Endodermal cell (in vitro differentiated cells): ENCODE results near the gene TUBB. TPM values are rescaled to one million over a fixed set of nuclear protein-coding genes. Genes with fewer than 3 reads are reported as not detected.
"Not testable (repeated sequence)": the region's sequence is repeated elsewhere in the genome, so short reads cannot be mapped to it uniquely, and the experiment has no call there.

ENCODE experiments used
- DNase-seq: peaks from one replicate; pipeline ENCODE4 v3.0.0-alpha.2; 2017
- H3K27ac ChIP-seq: 2 replicates; pipeline ENCODE4 v1.5.1; 2013; ENCODE audit warnings: mild to moderate bottlenecking, low read depth, low read length, moderate library complexity
- H3K27me3 ChIP-seq: 2 replicates; pipeline ENCODE4 v1.6.1; 2013; ENCODE audit warnings: mild to moderate bottlenecking, low read length, moderate library complexity; ENCODE audit not compliant: insufficient read depth, control insufficient read depth, poor library complexity, severe bottlenecking
- H3K36me3 ChIP-seq: 2 replicates; pipeline ENCODE4 v1.7.0; 2013; ENCODE audit warnings: mild to moderate bottlenecking, low read length, moderate library complexity; ENCODE audit not compliant: control insufficient read depth, insufficient read depth
- H3K4me1 ChIP-seq: one replicate; pipeline ENCODE4 v1.7.0; 2013; ENCODE audit warnings: low read length; ENCODE audit not compliant: control insufficient read depth, insufficient read depth
- H3K4me3 ChIP-seq: 2 replicates; pipeline ENCODE4 v1.5.1; 2013; ENCODE audit warnings: mild to moderate bottlenecking, low read length, moderate library complexity
- H3K9ac ChIP-seq: 2 replicates; pipeline ENCODE4 v1.6.1; 2013; ENCODE audit warnings: mild to moderate bottlenecking, low read length, moderate library complexity; ENCODE audit not compliant: poor library complexity, severe bottlenecking; ENCODE audit errors: extremely low read depth
- H3K9me3 ChIP-seq: 2 replicates; pipeline ENCODE4 v1.6.1; 2013; ENCODE audit warnings: mild to moderate bottlenecking, low read length, moderate library complexity; ENCODE audit not compliant: control insufficient read depth
- H3K27ac Mint-ChIP-seq: 2 replicates; pipeline ENCODE4 v1.8.0; 2020; ENCODE audit warnings: mixed read lengths
- H3K27me3 Mint-ChIP-seq: 2 replicates; pipeline ENCODE4 v1.8.0; 2021; ENCODE audit warnings: mild to moderate bottlenecking, mixed read lengths; ENCODE audit not compliant: insufficient read depth
- H3K36me3 Mint-ChIP-seq: 2 replicates; pipeline ENCODE4 v1.8.0; 2020; ENCODE audit warnings: low read depth, mixed read lengths
- H3K4me1 Mint-ChIP-seq: 2 replicates; pipeline ENCODE4 v1.8.0; 2020; ENCODE audit warnings: mixed read lengths
- H3K4me3 Mint-ChIP-seq: 2 replicates; pipeline ENCODE4 v1.8.0; 2020; ENCODE audit warnings: mild to moderate bottlenecking, moderate library complexity, mixed read lengths
- H3K9me3 Mint-ChIP-seq: 2 replicates; pipeline ENCODE4 v1.8.0; 2020; ENCODE audit warnings: mild to moderate bottlenecking, mixed read lengths
- CTCF ChIP-seq: fragments of 200-600 bp; sonication (generic); conservative IDR thresholded peaks from 2 replicates; pipeline ENCODE4 v1.5.0; 2021; ENCODE audit warnings: antibody characterized with exemption, mild to moderate bottlenecking
- WGBS, 2 experiments: methylation state at CpG; one replicate each; pipeline versions ENCODE4 v1.1.5 to v1.1.7; 2013; ENCODE audit warnings: missing lambda C conversion rate in 2 of 2, mixed read lengths in 1 of 2; ENCODE audit not compliant: insufficient coverage in 1 of 2, insufficient read length in 1 of 2; 5-methylcytosine and 5-hydroxymethylcytosine counted together
- total RNA-seq, 2 donors: library from RNA; stranded (reverse); fragmentation: NEBNext Ultra II Directional in 1 of 2; extraction: Animal tissue kit (Norgen Biotek cat#: 25700) in 1 of 2; gene quantifications; 2 replicates in 1 of 2; 3 replicates in 1 of 2; pipeline ENCODE4 v1.2.1, GENCODE V29; 2021

The TUBB gene
- total RNA-seq, 2 donors from 2014 or later, result 1,504 to 1,815 TPM

GRCh38 chr6:30750379-30750668, 30.2 kb downstream of the TUBB start:
- Mint-ChIP-seq H3K27me3 (no peaks in the 10 kb centered on the region), H3K27ac (no peak overlapping the region), H3K4me1 (peaks cover 32% of the 10 kb centered on the region), H3K4me3 (no peak overlapping the region), H3K9me3 (no peaks in the 10 kb centered on the region), H3K36me3 (no peaks in the 10 kb centered on the region)
- no peak for TF ChIP-seq CTCF
- Histone ChIP-seq H3K4me3 (no peak overlapping the region), H3K36me3 (no peaks in the 10 kb centered on the region), H3K4me1 (peaks cover 1% of the 10 kb centered on the region), H3K27me3 (no peaks in the 10 kb centered on the region), H3K9me3 (no peaks in the 10 kb centered on the region), H3K27ac (no peak overlapping the region), H3K9ac (no peak overlapping the region)
- no peak for DNase-seq

- no peak overlapping the region for H3K4me3 ChIP-seq
- no peaks in the 10 kb centered on the region for H3K9me3 ChIP-seq
- no peak overlapping the region for H3K27ac ChIP-seq
- Mint-ChIP-seq H3K27ac (peak overlapping the region; percentile 75), H3K9me3 (no peaks in the 10 kb centered on the region), H3K4me1 (peaks cover 32% of the 10 kb centered on the region), H3K36me3 (no peaks in the 10 kb centered on the region), H3K27me3 (no peaks in the 10 kb centered on the region), H3K4me3 (no peak overlapping the region)
- no peaks in the 10 kb centered on the region for H3K36me3 ChIP-seq
- H3K4me1 ChIP-seq, result peaks cover under 1% of the 10 kb centered on the region
- no peak for DNase-seq
- no peaks in the 10 kb centered on the region for H3K27me3 ChIP-seq
- WGBS, 2 experiments, result 86 to 87% methylated on average over 7 to 12 of the region's 12 CpGs
- no peak overlapping the region for H3K9ac ChIP-seq
- TF ChIP-seq CTCF, result no peak
These were observed 32.2 kb downstream of the TUBB start for GRCh38 chr6:30752157-30752927.

- H3K9me3 Mint-ChIP-seq, result no peaks in the 10 kb centered on the region
- H3K27ac Mint-ChIP-seq, result no peak overlapping the region
- no peak for TF ChIP-seq CTCF
- peaks cover 27% of the 10 kb centered on the region for H3K4me1 Mint-ChIP-seq
- no peak overlapping the region for H3K27ac ChIP-seq
- no peaks in the 10 kb centered on the region for H3K27me3 ChIP-seq
- H3K4me3 Mint-ChIP-seq, result no peak overlapping the region
- DNase-seq, result no peak
- H3K4me1 ChIP-seq, result peaks cover 4% of the 10 kb centered on the region
- H3K9ac ChIP-seq, result no peak overlapping the region
- 90 to 92% methylated on average over 2 to 3 of the region's 3 CpGs for WGBS, 2 experiments
- no peak overlapping the region for H3K4me3 ChIP-seq
- no peaks in the 10 kb centered on the region for H3K9me3 ChIP-seq
- H3K36me3 ChIP-seq, result no peaks in the 10 kb centered on the region
- H3K36me3 Mint-ChIP-seq, result no peaks in the 10 kb centered on the region
- H3K27me3 Mint-ChIP-seq, result no peaks in the 10 kb centered on the region
These were observed 34.5 kb downstream of the TUBB start for GRCh38 chr6:30754631-30755030.

GRCh38 chr6:30756405-30757003, 36.4 kb downstream of the TUBB start:
- not testable (repeated sequence) for H3K27me3 ChIP-seq, H3K4me1 ChIP-seq, H3K9me3 ChIP-seq, H3K27me3 Mint-ChIP-seq, H3K27ac ChIP-seq, H3K36me3 Mint-ChIP-seq, H3K4me3 ChIP-seq, H3K36me3 ChIP-seq, H3K27ac Mint-ChIP-seq, H3K9ac ChIP-seq, H3K9me3 Mint-ChIP-seq, H3K4me3 Mint-ChIP-seq, DNase-seq
- H3K4me1 Mint-ChIP-seq, result peaks cover 25% of the 10 kb centered on the region
- WGBS, 2 experiments, result 95 to 100% methylated on average over 2 to 7 of the region's 7 CpGs
